Activated T-cell treated with anti-CD3 and anti-CD28 coated beads, Interleukin-2, amount 50 U/mL, for 72 hours (primary cell): ENCODE results near the gene SP100. TPM values are rescaled to one million over a fixed set of nuclear protein-coding genes. Genes with fewer than 3 reads are reported as not detected.
A peak's percentile ranks its signal among the peaks of the same experiment; 100 is the strongest.
"Not testable (repeated sequence)": the region's sequence is repeated elsewhere in the genome, so short reads cannot be mapped to it uniquely, and the experiment has no call there.

Experiments
- ATAC-seq, 2 donors: fragments of 150-1000 bp; cut with Tn5 transposase; replicated peaks in 1 of 2; 2 replicates each; pipeline ENCODE4 v1.10.0; 2021; ENCODE audit warnings: moderate library complexity in 2 of 2, mild to moderate bottlenecking in 1 of 2
- DNase-seq, 2 donors: peaks; one replicate each; pipeline ENCODE4 v3.0.0; 2021 to 2022; ENCODE audit warnings: mixed read lengths in 1 of 2
- H3K27ac Mint-ChIP-seq: one replicate; pipeline ENCODE4 v1.8.0; 2022; ENCODE audit warnings: mild to moderate bottlenecking, moderate library complexity, mixed read lengths
- H3K27me3 Mint-ChIP-seq: one replicate; pipeline ENCODE4 v1.8.0; 2022; ENCODE audit warnings: low read depth, mixed read lengths
- H3K36me3 Mint-ChIP-seq, 2 donors: one replicate each; pipeline ENCODE4 v1.8.0; 2022; ENCODE audit warnings: mixed read lengths in 2 of 2, mild to moderate bottlenecking in 1 of 2; ENCODE audit not compliant: insufficient read depth in 2 of 2
- H3K4me1 Mint-ChIP-seq: one replicate; pipeline ENCODE4 v1.8.0; 2022; ENCODE audit warnings: low read depth, mixed read lengths
- H3K4me3 Mint-ChIP-seq, 2 donors: one replicate each; pipeline ENCODE4 v1.8.0; 2022; ENCODE audit warnings: mild to moderate bottlenecking in 2 of 2, mixed read lengths in 2 of 2, moderate library complexity in 2 of 2
- H3K9me3 Mint-ChIP-seq, 2 donors: one replicate each; pipeline ENCODE4 v1.8.0; 2022; ENCODE audit warnings: mixed read lengths in 2 of 2
- total RNA-seq, 2 donors: library from RNA; stranded (reverse); gene quantifications; one replicate each; pipeline ENCODE4 v1.2.3, GENCODE V29; 2022

The SP100 gene
- total RNA-seq, 2 donors from 2014 or later = 156 to 217 TPM

GRCh38 chr2:230425377-230425776 lies 9.4 kb downstream of the SP100 start:
- ATAC-seq (no peak), DNase-seq (no peak)
- Mint-ChIP-seq H3K4me3 (peak overlapping the region in 1 of 2 donors; percentile 91), H3K27ac (peak overlapping the region; percentile 93), H3K27me3 (no peaks in the 10 kb centered on the region), H3K9me3 (peaks cover 5 to 6% of the 10 kb centered on the region in 2 donors), H3K4me1 (peaks cover 78% of the 10 kb centered on the region), H3K36me3 (peaks cover 40 to 51% of the 10 kb centered on the region in 2 donors)

- peaks cover 68% of the 10 kb centered on the region for H3K4me1 Mint-ChIP-seq
- no peak overlapping the region for H3K27ac Mint-ChIP-seq
- H3K4me3 Mint-ChIP-seq = no peak overlapping the region
- ATAC-seq = no peak
- no peaks in the 10 kb centered on the region for H3K27me3 Mint-ChIP-seq
- no peak for DNase-seq
- H3K9me3 Mint-ChIP-seq = peaks cover 6 to 7% of the 10 kb centered on the region in 2 donors
- peaks cover 23 to 54% of the 10 kb centered on the region in 2 donors for H3K36me3 Mint-ChIP-seq
These were observed 13.5 kb downstream of the SP100 start for GRCh38 chr2:230429513-230429912.

DNA sequence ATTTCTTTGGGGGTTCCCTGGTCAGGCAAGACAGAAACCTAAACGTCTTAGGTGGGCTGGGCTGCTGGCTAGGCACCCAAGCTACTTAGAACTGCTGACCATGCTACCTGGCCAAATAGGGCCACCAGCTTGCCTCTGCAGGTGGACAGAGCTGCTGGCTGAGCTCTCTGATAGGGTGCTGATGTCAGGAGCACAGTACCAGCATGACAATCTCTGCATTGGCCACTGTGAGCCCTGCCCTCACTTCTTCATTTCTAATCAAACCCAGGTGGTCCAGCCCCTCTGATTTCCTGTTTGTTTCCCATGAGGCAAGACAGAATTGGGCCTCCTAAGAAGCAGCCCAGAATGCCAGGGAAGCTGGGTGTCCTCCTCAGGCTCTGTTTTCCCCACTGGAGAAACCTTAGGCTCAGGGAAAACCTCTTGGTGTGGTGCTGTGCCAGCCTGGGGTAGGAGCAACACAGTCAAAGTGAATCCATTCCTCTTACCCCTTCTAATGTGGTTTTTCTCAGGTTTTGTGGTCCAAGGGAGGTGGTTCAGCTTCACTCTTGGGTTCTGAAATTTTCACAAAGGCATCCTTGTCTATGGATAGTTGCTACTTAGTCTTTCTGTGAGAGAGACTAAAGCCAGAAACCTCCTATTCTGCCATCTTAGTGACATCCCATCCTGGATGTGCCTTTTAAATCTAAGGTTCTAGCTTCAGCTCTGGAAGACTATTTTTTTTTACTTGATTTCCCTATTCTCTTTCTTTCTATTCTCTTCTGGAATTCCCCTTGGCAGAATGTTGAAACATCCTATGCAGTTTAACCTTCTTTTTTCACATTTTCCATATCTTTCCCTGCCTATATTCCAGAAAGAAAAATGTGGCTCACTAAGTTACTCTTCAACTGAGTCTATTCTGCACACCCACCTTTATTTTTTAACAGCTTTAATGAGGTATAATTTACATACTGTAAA lies 15.2 kb downstream of the SP100 start:
- Mint-ChIP-seq H3K4me3 (peak overlapping the region; percentile 10 to 42), H3K9me3 (peaks cover 7 to 9% of the 10 kb centered on the region in 2 donors), H3K4me1 (peaks cover 58% of the 10 kb centered on the region), H3K27me3 (no peaks in the 10 kb centered on the region), H3K27ac (peak overlapping the region; percentile 17), H3K36me3 (peaks cover 26 to 55% of the 10 kb centered on the region in 2 donors)
- DNase-seq (no peak), ATAC-seq (peak; percentile 64 to 78)

DNA sequence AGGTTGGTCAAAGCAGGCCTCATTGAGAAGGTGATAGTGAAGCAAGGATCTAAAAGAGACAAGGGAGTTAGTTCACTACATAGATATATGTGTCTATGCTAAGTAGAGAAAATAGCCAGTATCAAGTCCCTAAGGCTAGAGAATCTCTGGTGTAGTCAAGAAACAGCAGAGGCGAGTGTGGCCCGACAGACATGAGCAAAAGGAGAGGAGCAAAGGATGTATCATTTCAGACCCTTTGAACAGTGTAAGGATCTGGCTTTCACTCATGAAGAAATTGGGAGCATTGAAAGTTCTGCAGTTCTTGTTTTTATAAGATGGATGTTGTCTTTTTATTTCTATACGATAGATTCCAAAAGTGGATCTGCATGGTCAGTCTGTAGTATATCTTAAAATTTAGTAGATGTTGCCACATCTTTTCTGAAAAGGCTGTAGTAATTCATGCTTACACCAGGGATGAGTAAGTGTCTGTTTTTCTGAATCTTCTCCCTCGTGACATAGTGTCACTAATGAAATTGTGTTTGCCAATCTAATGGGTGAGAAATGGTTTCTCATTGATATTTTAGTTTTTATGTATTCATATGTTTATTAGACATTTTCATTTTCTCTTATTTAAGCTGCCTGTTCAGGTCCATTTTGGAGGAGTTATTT lies 18.8 kb downstream of the SP100 start:
- Mint-ChIP-seq H3K4me1 (peaks cover 53% of the 10 kb centered on the region), H3K9me3 (peaks cover 6 to 8% of the 10 kb centered on the region in 2 donors)

GRCh38 chr2:230435431-230435830 lies 19.4 kb downstream of the SP100 start:
- H3K9me3 Mint-ChIP-seq = peaks cover 6 to 8% of the 10 kb centered on the region in 2 donors
- H3K36me3 Mint-ChIP-seq = peaks cover 15 to 65% of the 10 kb centered on the region in 2 donors
- ATAC-seq = no peak
- DNase-seq = no peak
- H3K4me3 Mint-ChIP-seq = no peak overlapping the region
- peaks cover 51% of the 10 kb centered on the region for H3K4me1 Mint-ChIP-seq
- no peaks in the 10 kb centered on the region for H3K27me3 Mint-ChIP-seq
- H3K27ac Mint-ChIP-seq = no peak overlapping the region

More for the DNA sequence above, 18.8 kb downstream of the SP100 start:
- Mint-ChIP-seq H3K27ac (peak overlapping the region; percentile 64), H3K4me3 (no peak overlapping the region), H3K36me3 (peaks cover 19 to 68% of the 10 kb centered on the region in 2 donors), H3K27me3 (no peaks in the 10 kb centered on the region)
- ATAC-seq (peak; percentile 15 to 28), DNase-seq (no peak)

- Mint-ChIP-seq H3K36me3 (peaks cover 16 to 44% of the 10 kb centered on the region in 2 donors), H3K4me3 (peak overlapping the region; percentile 74 to 95), H3K27ac (peak overlapping the region; percentile 99), H3K4me1 (peaks cover 59% of the 10 kb centered on the region)
- not testable (repeated sequence) for ATAC-seq, DNase-seq, H3K9me3 Mint-ChIP-seq, H3K27me3 Mint-ChIP-seq
These were observed 23.1 kb downstream of the SP100 start for GRCh38 chr2:230439121-230439520.

DNA sequence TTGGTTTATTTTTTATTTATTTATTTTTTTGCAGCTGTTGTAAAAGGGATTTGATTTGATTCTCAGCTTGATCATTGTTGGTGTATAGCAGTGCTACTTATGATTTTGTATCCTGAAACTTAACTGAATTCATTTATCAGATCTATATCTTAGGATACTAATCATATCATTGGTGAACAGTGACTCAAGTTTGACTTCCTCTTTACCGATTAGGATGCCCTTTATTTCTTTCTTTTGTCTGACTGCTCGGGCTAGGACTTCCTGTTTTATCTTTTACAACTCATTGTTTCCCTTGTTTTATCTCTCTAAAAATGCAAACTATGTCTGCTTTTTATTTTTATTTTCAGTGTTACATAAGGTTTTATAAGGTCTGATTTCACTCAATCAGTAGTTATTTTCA lies 23.6 kb downstream of the SP100 start:
- no peak for DNase-seq
- H3K9me3 Mint-ChIP-seq = peaks cover 6% of the 10 kb centered on the region in 2 donors
- H3K4me1 Mint-ChIP-seq = peaks cover 54% of the 10 kb centered on the region
- H3K27ac Mint-ChIP-seq = peak overlapping the region; percentile 99
- H3K27me3 Mint-ChIP-seq = no peaks in the 10 kb centered on the region
- ATAC-seq = peak in 1 of 2 donors; percentile 21
- H3K4me3 Mint-ChIP-seq = peak overlapping the region; percentile 74 to 95
- H3K36me3 Mint-ChIP-seq = peaks cover 18 to 41% of the 10 kb centered on the region in 2 donors

- Mint-ChIP-seq H3K9me3 (peaks cover 1 to 5% of the 10 kb centered on the region in 2 donors), H3K36me3 (peaks cover 16 to 42% of the 10 kb centered on the region in 2 donors), H3K27me3 (no peaks in the 10 kb centered on the region), H3K4me1 (peaks cover 51% of the 10 kb centered on the region), H3K4me3 (peak overlapping the region; percentile 19 to 49), H3K27ac (peak overlapping the region; percentile 74)
- peak; percentile 46 to 60 for DNase-seq
- ATAC-seq = peak; percentile 87 to 90
These were observed 25.4 kb downstream of the SP100 start for GRCh38 chr2:230441227-230441897.

- Mint-ChIP-seq H3K36me3 (peaks cover 27 to 39% of the 10 kb centered on the region in 2 donors), H3K4me1 (peaks cover 73% of the 10 kb centered on the region), H3K9me3 (no peaks in the 10 kb centered on the region), H3K27me3 (no peaks in the 10 kb centered on the region), H3K27ac (no peak overlapping the region), H3K4me3 (peak overlapping the region in 1 of 2 donors; percentile 5)
- ATAC-seq (peak in 1 of 2 donors; percentile 43), DNase-seq (no peak)
These were observed 27.5 kb downstream of the SP100 start for GRCh38 chr2:230443541-230443940.

DNA sequence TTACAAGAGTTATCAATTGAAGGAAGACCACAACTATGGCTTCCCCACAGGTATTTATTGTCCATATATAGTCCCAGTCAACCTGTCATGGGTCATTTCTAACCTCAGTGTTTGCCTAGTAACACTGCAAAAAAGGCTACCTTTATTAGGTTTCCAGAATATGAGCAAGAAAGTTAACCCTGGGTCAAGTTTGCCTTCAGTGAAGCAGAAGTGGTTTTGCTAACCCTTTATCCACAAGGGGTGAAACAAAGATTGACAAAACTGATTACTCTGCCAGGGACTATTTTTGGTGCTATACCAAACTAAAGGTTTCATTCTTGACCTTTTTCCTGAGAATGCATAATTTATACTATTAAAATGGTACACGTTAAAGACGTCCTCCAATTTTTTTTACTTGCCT lies 28.8 kb downstream of the SP100 start:
- H3K4me1 Mint-ChIP-seq = peaks cover 69% of the 10 kb centered on the region
- peaks cover 33 to 36% of the 10 kb centered on the region in 2 donors for H3K36me3 Mint-ChIP-seq
- H3K27me3 Mint-ChIP-seq = no peaks in the 10 kb centered on the region
- ATAC-seq = no peak
- H3K4me3 Mint-ChIP-seq = no peak overlapping the region
- H3K9me3 Mint-ChIP-seq = no peaks in the 10 kb centered on the region
- no peak overlapping the region for H3K27ac Mint-ChIP-seq
- no peak for DNase-seq

GRCh38 chr2:230447036-230447435 lies 31.0 kb downstream of the SP100 start:
- H3K27me3 Mint-ChIP-seq = no peaks in the 10 kb centered on the region

More at GRCh38 chr2:230447036-230447435, 31.0 kb downstream of the SP100 start:
- no peaks in the 10 kb centered on the region for H3K9me3 Mint-ChIP-seq
- H3K27ac Mint-ChIP-seq = peak overlapping the region; percentile 92
- H3K4me1 Mint-ChIP-seq = peaks cover 49% of the 10 kb centered on the region
- H3K4me3 Mint-ChIP-seq = peak overlapping the region in 1 of 2 donors; percentile 8
- peak; percentile 19 to 54 for DNase-seq
- ATAC-seq = peak; percentile 26 to 42
- H3K36me3 Mint-ChIP-seq = peaks cover 33 to 46% of the 10 kb centered on the region in 2 donors
